Left lung (tissue), 10 donors: ENCODE data around the gene TFCP2L1. TPM values are rescaled to one million over a fixed set of nuclear protein-coding genes. Genes with fewer than 3 reads are reported as not detected.

Experiments used
- ATAC-seq: fragments of 200-7000 bp; cut with Tn5 transposase; one replicate; pipeline ENCODE4 v1.9.1; 2020; ENCODE audit warnings: moderate library complexity
- DNase-seq, 4 donors: peaks; one replicate each; pipeline ENCODE4 v3.0.0-alpha.2; 2013 to 2020
- H3K27ac ChIP-seq, 2 donors: fragments of 200-600 bp; sonication (generic) in 1 of 2; one replicate each; pipeline versions ENCODE4 v1.5.0 to v1.8.0; 2020 to 2021
- H3K27me3 ChIP-seq, 2 donors: fragments of 200-600 bp; sonication (generic) in 1 of 2; one replicate each; pipeline versions ENCODE4 v1.5.0 to v1.8.0; 2020 to 2021
- H3K36me3 ChIP-seq, 2 donors: fragments of 200-600 bp; sonication (generic) in 1 of 2; one replicate each; pipeline versions ENCODE4 v1.5.0 to v1.8.0; 2020 to 2021
- H3K4me1 ChIP-seq, 2 donors: fragments of 200-600 bp; one replicate each; pipeline ENCODE4 v1.8.0; 2021
- H3K4me3 ChIP-seq, 2 donors: fragments of 200-600 bp; sonication (generic) in 1 of 2; one replicate each; pipeline versions ENCODE4 v1.5.0 to v1.8.0; 2020 to 2021; ENCODE audit warnings: mild to moderate bottlenecking in 1 of 2
- H3K9me3 ChIP-seq, 2 donors: fragments of 200-600 bp; sonication (generic) in 1 of 2; one replicate each; pipeline versions ENCODE4 v1.5.0 to v1.8.0; 2020 to 2021
- intact Hi-C, 2 donors: fragments of 100-400 bp; cut with DNase I; formaldehyde crosslinking; loops; one replicate each; pipeline versions ENCODE4 v1.11.2 to v1.14.2; 2022
- polyA plus RNA-seq, 6 donors: library from polyadenylated mRNA; unstranded; fragments of 120-200 nt; gene quantifications; one replicate each; pipeline ENCODE4 v1.2.1, GENCODE V29; 2013; ENCODE audit not compliant: insufficient read length in 6 of 6
- total RNA-seq, 2 donors: library from RNA; stranded (reverse); fragmentation: NEBNext Ultra II Directional; extraction: Animal tissue kit (Norgen Biotek cat#: 25700); gene quantifications; one replicate each; pipeline ENCODE4 v1.2.1, GENCODE V29; 2021
- TF ChIP-seq, protein P1 (sequence below), 2 donors: fragments of 200-600 bp; sonication (generic) in 1 of 2; IDR thresholded peaks; one replicate each; pipeline versions ENCODE4 v1.5.0 to v1.8.0; 2021; ENCODE audit warnings: antibody characterized with exemption in 2 of 2
- donor health status: DM: no; HTN: yes; CAD: no.
- donor health status: DM: no; HTN: no; CAD: no.

Gene TFCP2L1
- total and polyA plus RNA-seq, 8 donors = 3.5 to 32.5 (median 4.6) TPM

DNA sequence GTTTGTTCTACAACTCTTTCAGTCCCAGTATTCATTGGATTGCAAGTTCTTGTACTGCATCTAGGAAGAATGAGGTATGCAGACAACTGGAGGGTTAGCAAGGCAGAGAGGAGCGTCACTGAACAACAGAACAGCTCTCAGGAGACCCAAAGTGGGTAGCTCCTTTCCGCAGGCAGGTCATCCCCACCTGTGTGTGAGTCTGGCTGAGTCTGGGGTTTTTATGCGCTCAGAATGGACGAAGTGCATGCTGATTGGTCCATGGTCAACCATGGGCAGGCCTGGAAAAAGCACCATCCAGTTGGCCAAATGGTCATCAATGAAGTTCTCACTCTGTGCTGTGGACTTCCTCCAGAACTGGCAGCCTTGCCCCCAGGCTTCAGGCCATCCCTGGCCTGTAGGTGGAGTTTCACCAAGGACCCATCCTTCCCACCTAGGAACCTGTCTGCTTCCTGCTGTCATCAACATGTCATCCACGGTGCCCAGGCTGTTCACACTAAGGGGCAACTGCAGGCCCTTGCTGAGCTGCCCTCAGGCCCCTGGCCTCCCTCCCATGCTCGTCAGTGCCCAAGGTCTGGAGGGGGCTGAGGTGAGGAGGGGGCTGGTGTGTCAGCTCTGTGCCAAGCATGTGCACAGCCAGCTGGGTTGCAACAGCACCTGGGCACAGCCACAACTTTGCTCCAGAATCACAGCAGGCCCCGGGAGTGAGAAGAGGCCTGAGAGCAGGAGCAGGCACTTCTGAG lies 11.1 kb upstream of the TFCP2L1 start:
- no peaks in the 10 kb centered on the region for H3K36me3 ChIP-seq
- intact Hi-C loops = no loop called here
- no peaks in the 10 kb centered on the region for H3K9me3 ChIP-seq
- no peak for DNase-seq
- H3K27me3 ChIP-seq = no peaks in the 10 kb centered on the region
- H3K27ac ChIP-seq = no peak overlapping the region
- TF ChIP-seq, protein P1, sequence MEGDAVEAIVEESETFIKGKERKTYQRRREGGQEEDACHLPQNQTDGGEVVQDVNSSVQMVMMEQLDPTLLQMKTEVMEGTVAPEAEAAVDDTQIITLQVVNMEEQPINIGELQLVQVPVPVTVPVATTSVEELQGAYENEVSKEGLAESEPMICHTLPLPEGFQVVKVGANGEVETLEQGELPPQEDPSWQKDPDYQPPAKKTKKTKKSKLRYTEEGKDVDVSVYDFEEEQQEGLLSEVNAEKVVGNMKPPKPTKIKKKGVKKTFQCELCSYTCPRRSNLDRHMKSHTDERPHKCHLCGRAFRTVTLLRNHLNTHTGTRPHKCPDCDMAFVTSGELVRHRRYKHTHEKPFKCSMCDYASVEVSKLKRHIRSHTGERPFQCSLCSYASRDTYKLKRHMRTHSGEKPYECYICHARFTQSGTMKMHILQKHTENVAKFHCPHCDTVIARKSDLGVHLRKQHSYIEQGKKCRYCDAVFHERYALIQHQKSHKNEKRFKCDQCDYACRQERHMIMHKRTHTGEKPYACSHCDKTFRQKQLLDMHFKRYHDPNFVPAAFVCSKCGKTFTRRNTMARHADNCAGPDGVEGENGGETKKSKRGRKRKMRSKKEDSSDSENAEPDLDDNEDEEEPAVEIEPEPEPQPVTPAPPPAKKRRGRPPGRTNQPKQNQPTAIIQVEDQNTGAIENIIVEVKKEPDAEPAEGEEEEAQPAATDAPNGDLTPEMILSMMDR (IDR thresholded peaks at IDR 0.05) = no peak
- no peak for ATAC-seq
- H3K4me1 ChIP-seq = no peaks in the 10 kb centered on the region
- no peak overlapping the region for H3K4me3 ChIP-seq

DNA sequence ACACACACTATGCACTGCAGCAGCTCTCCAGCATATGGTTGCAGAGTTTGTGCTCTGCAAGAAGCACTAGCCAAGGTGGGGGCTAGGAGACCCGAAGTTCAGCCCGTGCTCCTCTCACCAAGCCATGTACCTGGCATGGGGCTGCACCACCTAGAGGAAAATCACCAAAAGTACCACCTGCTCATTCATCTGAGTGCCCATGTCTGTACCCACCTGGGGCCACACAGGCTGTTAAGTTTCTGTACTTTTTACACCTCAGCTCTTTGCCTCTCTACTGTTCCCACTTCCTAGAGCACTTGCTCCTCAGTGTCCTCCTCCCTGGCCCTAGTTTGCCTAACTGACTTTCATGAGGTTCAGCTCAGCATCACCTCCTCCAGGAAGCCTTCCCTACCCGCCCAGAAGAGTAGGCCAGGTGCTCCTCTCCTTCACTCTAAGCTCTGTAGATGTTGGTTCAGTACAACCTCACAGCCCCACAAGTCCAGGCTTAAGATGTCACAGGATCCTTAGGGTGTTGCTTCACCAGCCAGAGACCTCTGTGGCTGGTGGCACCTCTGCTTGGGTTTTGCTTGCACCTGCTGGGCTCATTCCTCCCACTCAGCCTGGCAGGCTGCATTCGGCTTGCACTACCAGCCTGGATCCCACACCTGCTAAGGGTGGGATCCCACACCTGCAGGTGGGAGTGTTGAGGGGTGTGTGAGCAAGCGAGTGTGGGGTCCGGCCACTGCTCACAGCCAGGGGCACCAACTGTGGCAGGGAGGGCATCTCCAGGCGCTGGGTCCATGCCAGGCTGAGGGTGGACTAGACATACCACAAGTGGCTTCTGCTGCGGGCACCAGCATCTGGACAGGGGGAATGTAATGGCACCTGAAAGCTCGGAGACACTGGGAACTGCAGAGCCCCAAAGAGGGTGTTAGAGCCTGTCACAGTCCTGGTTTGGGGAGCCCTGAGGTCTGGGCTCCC lies 10.2 kb upstream of the TFCP2L1 start:
- TF ChIP-seq, protein P1 (IDR thresholded peaks at IDR 0.05) = no peak
- Histone ChIP-seq H3K27ac (no peak overlapping the region), H3K9me3 (no peaks in the 10 kb centered on the region), H3K27me3 (no peaks in the 10 kb centered on the region), H3K4me3 (no peak overlapping the region), H3K4me1 (no peaks in the 10 kb centered on the region), H3K36me3 (no peaks in the 10 kb centered on the region)
- no peak for DNase-seq
- ATAC-seq = no peak
- intact Hi-C loops = no loop called here

DNA sequence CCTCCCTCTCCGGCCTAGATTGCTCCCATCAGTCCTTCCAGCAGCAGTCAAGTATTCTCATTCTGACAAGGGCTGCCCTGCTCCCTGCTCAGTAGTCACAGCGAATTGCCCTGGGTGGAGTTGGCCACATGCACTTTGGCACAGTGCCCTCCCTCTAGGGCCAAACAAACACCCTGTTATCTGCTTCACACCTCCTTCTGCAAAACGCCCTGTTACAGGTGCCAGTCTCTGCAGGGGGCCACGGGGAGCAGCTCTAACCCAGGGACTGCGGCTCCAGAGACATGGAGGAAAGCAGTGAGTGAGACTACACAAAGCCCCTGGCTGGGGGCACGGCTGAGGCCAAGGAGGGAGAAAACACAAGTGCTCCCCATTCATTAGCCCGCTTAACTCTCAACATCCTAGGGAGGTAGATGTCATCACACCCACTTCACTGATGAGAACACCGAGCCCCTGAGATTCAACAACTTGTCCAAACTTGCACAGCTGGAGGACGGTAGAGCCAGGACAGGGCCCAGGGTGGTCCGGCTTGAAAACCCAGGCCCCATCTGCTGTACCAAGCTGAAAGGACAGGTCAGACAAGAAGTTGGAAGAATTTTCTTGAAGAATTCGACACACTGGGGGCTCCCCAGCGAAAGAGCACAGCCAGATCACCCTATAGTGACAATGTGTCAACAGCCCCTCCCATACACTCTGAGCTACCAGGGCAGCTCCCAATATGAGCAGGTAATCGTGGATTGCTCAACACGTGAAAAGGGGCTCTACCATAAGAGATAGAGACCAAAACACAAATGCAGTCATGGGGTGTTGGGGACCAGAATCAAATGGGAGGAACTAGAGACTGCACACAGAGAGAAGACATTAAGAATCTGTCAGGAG lies 8.7 kb upstream of the TFCP2L1 start:
- Histone ChIP-seq H3K36me3 (no peaks in the 10 kb centered on the region), H3K27ac (no peak overlapping the region), H3K4me1 (no peaks in the 10 kb centered on the region), H3K4me3 (no peak overlapping the region), H3K27me3 (no peaks in the 10 kb centered on the region), H3K9me3 (no peaks in the 10 kb centered on the region)
- ATAC-seq (peak; percentile 91), DNase-seq (peak in 1 of 4 donors; percentile 71)
- intact Hi-C loops = no loop called here
- TF ChIP-seq, protein P1 (IDR thresholded peaks at IDR 0.05) = no peak

DNA sequence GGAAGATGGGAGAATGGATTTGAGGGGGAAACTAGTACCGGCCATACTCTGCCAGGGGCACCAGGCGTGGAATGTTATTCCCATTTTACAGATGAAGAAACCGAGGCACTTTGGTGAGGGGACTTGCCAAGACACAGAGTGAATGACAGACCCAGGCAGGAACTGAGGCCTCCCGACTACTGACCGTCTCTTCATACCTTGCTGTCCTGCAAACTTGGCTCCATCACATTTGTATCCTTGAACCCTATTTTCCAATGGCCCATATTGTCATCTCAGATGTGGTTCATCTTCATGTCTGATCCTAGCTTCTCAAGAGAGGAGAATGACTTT lies 6.2 kb upstream of the TFCP2L1 start:
- no peak for ATAC-seq
- Histone ChIP-seq H3K4me1 (peaks cover 0 to 7% of the 10 kb centered on the region in 2 donors), H3K27me3 (peaks cover 0 to 5% of the 10 kb centered on the region in 2 donors), H3K27ac (no peak overlapping the region), H3K4me3 (no peak overlapping the region), H3K9me3 (no peaks in the 10 kb centered on the region), H3K36me3 (no peaks in the 10 kb centered on the region)
- intact Hi-C loops = no loop called here
- TF ChIP-seq, protein P1 (IDR thresholded peaks at IDR 0.05) = no peak
- no peak for DNase-seq
